K562 (cell line): ENCODE measurements around the gene SCLT1.

Source experiments
- EP300 ChIP-seq: IDR thresholded peaks from 2 replicates; pipeline ENCODE4 v1.6.1; 2012; ENCODE audit warnings: low read length, improper control_type of control experiment
- KDM5B ChIP-seq: fragments of 200-600 bp; sonication (generic); IDR thresholded peaks from 2 replicates; pipeline ENCODE4 v1.6.1; 2012; ENCODE audit warnings: low read depth, mild to moderate bottlenecking, moderate library complexity, low read length, control low read depth, inconsistent platforms; ENCODE audit not compliant: insufficient replicate concordance
- NFE2L1 ChIP-seq: fragments of 450-650 bp; IDR thresholded peaks from 2 replicates; pipeline ENCODE4 v1.6.1; 2016; ENCODE audit warnings: missing genetic modification characterization, low read depth, mild to moderate bottlenecking, missing compliant biosample characterization, moderate library complexity, borderline replicate concordance
- PHF21A ChIP-seq: fragments of 450-650 bp; IDR thresholded peaks from 2 replicates; pipeline ENCODE4 v1.6.1; 2017; ENCODE audit warnings: low read depth, borderline replicate concordance
- POLR2A ChIP-seq: fragments of 450-650 bp; conservative IDR thresholded peaks from 2 replicates; pipeline ENCODE4 v1.6.1; 2016
- RCOR1 ChIP-seq, 2 experiments: IDR thresholded peaks; 2 replicates each; pipeline ENCODE4 v1.6.1; 2012; ENCODE audit warnings: low read depth in 2 of 2, low read length in 2 of 2, borderline replicate concordance in 1 of 2, improper control_type of control experiment in 1 of 2
- TARDBP ChIP-seq: fragments of 450-650 bp; IDR thresholded peaks from 2 replicates; pipeline ENCODE4 v1.6.1; 2016
- TCF7 ChIP-seq: sonication (generic); IDR thresholded peaks from 2 replicates; pipeline ENCODE4 v1.6.1; 2016; ENCODE audit warnings: antibody characterized with exemption, borderline replicate concordance
- ZFP91 ChIP-seq: sonication (generic); formaldehyde crosslinking; IDR thresholded peaks from 2 replicates; pipeline ENCODE4 v1.8.0; 2022; ENCODE audit warnings: mild to moderate bottlenecking, missing genetic modification reagents
- TF ChIP-seq, protein P1 (sequence below): sonication (generic); formaldehyde crosslinking; IDR thresholded peaks from 2 replicates; pipeline ENCODE4 v1.8.1; 2023; ENCODE audit warnings: mild to moderate bottlenecking, missing genetic modification reagents
- TF ChIP-seq, protein P2 (sequence below), 3 experiments: IDR thresholded peaks in 2 of 3; conservative IDR thresholded peaks in 1 of 3; 2 replicates each; pipeline ENCODE4 v1.5.1; 2011 to 2012; ENCODE audit warnings: low read length in 3 of 3, mild to moderate bottlenecking in 3 of 3, control low read depth in 2 of 3, improper control_type of control experiment in 1 of 3, inconsistent platforms in 1 of 3, low read depth in 1 of 3, mixed read lengths in 1 of 3, moderate library complexity in 1 of 3; ENCODE audit not compliant: insufficient read depth in 2 of 3
- TF ChIP-seq, protein P3 (sequence below): fragments of 450-650 bp; IDR thresholded peaks from 2 replicates; pipeline ENCODE4 v1.6.1; 2017; ENCODE audit warnings: antibody characterized with exemption, mild to moderate bottlenecking

GRCh38 chr4:128958194-128958593 lies 135.1 kb downstream of the SCLT1 start:
- TF ChIP-seq EP300: no peak
- no peak for TF ChIP-seq ZFP91 (CRISPR knock-in tag)
- TF ChIP-seq TARDBP: no peak
- TF ChIP-seq, protein P1, sequence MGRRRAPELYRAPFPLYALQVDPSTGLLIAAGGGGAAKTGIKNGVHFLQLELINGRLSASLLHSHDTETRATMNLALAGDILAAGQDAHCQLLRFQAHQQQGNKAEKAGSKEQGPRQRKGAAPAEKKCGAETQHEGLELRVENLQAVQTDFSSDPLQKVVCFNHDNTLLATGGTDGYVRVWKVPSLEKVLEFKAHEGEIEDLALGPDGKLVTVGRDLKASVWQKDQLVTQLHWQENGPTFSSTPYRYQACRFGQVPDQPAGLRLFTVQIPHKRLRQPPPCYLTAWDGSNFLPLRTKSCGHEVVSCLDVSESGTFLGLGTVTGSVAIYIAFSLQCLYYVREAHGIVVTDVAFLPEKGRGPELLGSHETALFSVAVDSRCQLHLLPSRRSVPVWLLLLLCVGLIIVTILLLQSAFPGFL: no peak
- TF ChIP-seq KDM5B: no peak
- TF ChIP-seq RCOR1 (IDR thresholded peaks at IDR 0.05; ENCODE audit: borderline replicate concordance in 1 of 2, low read depth in 2 of 2, low read length in 2 of 2): no peak
- TF ChIP-seq POLR2A: no peak
- TF ChIP-seq, protein P2, sequence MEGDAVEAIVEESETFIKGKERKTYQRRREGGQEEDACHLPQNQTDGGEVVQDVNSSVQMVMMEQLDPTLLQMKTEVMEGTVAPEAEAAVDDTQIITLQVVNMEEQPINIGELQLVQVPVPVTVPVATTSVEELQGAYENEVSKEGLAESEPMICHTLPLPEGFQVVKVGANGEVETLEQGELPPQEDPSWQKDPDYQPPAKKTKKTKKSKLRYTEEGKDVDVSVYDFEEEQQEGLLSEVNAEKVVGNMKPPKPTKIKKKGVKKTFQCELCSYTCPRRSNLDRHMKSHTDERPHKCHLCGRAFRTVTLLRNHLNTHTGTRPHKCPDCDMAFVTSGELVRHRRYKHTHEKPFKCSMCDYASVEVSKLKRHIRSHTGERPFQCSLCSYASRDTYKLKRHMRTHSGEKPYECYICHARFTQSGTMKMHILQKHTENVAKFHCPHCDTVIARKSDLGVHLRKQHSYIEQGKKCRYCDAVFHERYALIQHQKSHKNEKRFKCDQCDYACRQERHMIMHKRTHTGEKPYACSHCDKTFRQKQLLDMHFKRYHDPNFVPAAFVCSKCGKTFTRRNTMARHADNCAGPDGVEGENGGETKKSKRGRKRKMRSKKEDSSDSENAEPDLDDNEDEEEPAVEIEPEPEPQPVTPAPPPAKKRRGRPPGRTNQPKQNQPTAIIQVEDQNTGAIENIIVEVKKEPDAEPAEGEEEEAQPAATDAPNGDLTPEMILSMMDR (IDR thresholded peaks at IDR 0.05 in 2 of 3, conservative IDR thresholded peaks at IDR 0.05 in 1 of 3; ENCODE audit: insufficient read depth in 2 of 3, low read depth in 1 of 3, low read length in 3 of 3): no peak
- TF ChIP-seq NFE2L1: no peak
- no peak for TF ChIP-seq PHF21A
- TF ChIP-seq, protein P3, sequence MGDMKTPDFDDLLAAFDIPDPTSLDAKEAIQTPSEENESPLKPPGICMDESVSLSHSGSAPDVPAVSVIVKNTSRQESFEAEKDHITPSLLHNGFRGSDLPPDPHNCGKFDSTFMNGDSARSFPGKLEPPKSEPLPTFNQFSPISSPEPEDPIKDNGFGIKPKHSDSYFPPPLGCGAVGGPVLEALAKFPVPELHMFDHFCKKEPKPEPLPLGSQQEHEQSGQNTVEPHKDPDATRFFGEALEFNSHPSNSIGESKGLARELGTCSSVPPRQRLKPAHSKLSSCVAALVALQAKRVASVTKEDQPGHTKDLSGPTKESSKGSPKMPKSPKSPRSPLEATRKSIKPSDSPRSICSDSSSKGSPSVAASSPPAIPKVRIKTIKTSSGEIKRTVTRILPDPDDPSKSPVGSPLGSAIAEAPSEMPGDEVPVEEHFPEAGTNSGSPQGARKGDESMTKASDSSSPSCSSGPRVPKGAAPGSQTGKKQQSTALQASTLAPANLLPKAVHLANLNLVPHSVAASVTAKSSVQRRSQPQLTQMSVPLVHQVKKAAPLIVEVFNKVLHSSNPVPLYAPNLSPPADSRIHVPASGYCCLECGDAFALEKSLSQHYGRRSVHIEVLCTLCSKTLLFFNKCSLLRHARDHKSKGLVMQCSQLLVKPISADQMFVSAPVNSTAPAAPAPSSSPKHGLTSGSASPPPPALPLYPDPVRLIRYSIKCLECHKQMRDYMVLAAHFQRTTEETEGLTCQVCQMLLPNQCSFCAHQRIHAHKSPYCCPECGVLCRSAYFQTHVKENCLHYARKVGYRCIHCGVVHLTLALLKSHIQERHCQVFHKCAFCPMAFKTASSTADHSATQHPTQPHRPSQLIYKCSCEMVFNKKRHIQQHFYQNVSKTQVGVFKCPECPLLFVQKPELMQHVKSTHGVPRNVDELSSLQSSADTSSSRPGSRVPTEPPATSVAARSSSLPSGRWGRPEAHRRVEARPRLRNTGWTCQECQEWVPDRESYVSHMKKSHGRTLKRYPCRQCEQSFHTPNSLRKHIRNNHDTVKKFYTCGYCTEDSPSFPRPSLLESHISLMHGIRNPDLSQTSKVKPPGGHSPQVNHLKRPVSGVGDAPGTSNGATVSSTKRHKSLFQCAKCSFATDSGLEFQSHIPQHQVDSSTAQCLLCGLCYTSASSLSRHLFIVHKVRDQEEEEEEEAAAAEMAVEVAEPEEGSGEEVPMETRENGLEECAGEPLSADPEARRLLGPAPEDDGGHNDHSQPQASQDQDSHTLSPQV: no peak
- TF ChIP-seq TCF7: no peak
